AG04450 (cell line): ENCODE measurements around the gene HTRA2. TPM values are rescaled to one million over a fixed set of nuclear protein-coding genes. Genes with fewer than 3 reads are reported as not detected.

Experiments used
- CTCF ChIA-PET: fragments of 300-600, 350-600 bp; formaldehyde crosslinking; extraction: SDS; loops from one replicate; lab custom pipeline; 2022; ENCODE audit warnings: antibody characterized with exemption, inconsistent platforms; lab: Charles Lee
- POLR2A ChIA-PET: fragments of 350-600 bp; formaldehyde crosslinking; extraction: SDS; loops from one replicate; lab custom pipeline; 2021; ENCODE audit warnings: antibody characterized with exemption, inconsistent platforms; lab: Yijun Ruan, JAX
- DNase-seq: peaks from one replicate; pipeline ENCODE4 v3.0.0-alpha.2; 2011; ENCODE audit warnings: low read depth, low spot score
- H3K27ac ChIP-seq: one replicate; pipeline ENCODE4 v1.5.1; 2012; ENCODE audit warnings: low read depth, low read length, control low read depth
- H3K27me3 ChIP-seq: one replicate; pipeline ENCODE4 v1.6.0; 2012; ENCODE audit warnings: low read length; ENCODE audit not compliant: control insufficient read depth, insufficient read depth
- H3K4me3 ChIP-seq: 2 replicates; pipeline ENCODE4 v1.5.1; 2011; ENCODE audit warnings: mild to moderate bottlenecking, low read depth, low read length, control low read depth
- H3K9me3 ChIP-seq: 2 replicates; pipeline ENCODE4 v1.5.1; 2012; ENCODE audit warnings: low read length; ENCODE audit not compliant: control insufficient read depth, insufficient read depth
- CTCF ChIP-seq: IDR thresholded peaks from 2 replicates; pipeline ENCODE4 v1.5.1; 2011; ENCODE audit warnings: low read depth, low read length, control low read depth, inconsistent platforms
- polyA plus RNA-seq: library from polyadenylated mRNA; depleted of rRNA; stranded (reverse); fragments of >200 nt; gene quantifications from 2 replicates; pipeline ENCODE4 v1.2.3, GENCODE V29; 2011

The HTRA2 gene
- polyA plus RNA-seq, 1 experiment = 20.2 TPM

GRCh38 chr2:74510272-74510671 lies 19.5 kb upstream of the HTRA2 start:
- Histone ChIP-seq H3K27ac (no peak overlapping the region), H3K27me3 (peaks cover 46% of the 10 kb centered on the region), H3K4me3 (no peak overlapping the region), H3K9me3 (peaks cover 6% of the 10 kb centered on the region; the same call in 1 of the 2 replicates)
- DNase-seq = no peak
- ChIA-PET POLR2A (interaction anchor here (0.5 to 0.8 kb wide), 2 partner anchors 16 kb away, joined by 6 to 8 read pairs; partner anchors contain the start of gene DQX1), CTCF (no interaction called here)
- no peak for TF ChIP-seq CTCF

DNA sequence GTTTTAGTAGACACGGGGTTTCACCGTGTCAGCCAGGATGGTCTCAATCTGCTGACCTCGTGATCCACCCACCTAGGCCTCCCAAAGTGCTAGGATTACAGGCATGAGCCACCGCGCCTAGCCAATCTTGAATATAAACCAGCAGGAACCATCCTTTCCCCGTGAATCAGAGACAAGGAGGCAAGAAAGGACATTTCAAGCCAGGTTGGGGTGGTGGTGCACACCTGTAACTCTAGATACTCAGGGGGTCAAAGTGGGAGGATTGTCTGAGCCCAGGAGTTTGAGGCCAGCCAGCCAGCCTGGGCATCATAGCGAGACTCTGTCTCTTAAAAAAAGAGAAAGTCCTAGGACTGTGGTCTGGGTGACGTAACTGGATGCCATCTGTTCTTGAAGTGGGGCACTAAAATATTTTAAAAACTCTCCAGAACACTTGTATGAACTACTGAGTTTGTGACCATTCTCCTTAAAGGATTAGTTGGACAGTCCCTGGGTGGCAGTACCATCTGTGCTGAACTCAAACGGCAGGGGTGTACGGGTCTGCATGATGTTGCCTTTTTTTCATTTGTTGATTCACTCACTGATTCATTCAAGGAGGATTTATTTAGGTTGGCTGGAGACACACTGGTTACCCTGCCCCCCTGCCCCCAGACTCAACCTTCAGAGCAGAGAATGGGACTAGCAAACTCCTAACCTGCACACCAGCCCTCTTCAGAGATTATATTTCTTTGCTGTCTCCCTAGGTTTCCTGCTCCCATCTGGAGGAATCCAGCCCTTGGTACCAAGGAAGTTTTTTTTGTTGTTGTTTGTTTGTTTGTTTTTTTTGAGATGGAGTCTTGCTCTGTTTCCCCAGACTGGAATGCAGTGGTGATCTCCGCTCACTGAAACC lies 18.4 kb upstream of the HTRA2 start:
- Histone ChIP-seq H3K27me3 (peaks cover 53% of the 10 kb centered on the region), H3K27ac (no peak overlapping the region), H3K9me3 (peaks cover 15% of the 10 kb centered on the region; the same call in 1 of the 2 replicates), H3K4me3 (no peak overlapping the region)
- no peak for TF ChIP-seq CTCF
- POLR2A ChIA-PET = interaction anchor here (0.8 kb wide), 1 partner anchor 15 kb away, joined by 8 read pairs; the partner anchor contains the start of gene DQX1
- CTCF ChIA-PET = no interaction called here
- DNase-seq = no peak

DNA sequence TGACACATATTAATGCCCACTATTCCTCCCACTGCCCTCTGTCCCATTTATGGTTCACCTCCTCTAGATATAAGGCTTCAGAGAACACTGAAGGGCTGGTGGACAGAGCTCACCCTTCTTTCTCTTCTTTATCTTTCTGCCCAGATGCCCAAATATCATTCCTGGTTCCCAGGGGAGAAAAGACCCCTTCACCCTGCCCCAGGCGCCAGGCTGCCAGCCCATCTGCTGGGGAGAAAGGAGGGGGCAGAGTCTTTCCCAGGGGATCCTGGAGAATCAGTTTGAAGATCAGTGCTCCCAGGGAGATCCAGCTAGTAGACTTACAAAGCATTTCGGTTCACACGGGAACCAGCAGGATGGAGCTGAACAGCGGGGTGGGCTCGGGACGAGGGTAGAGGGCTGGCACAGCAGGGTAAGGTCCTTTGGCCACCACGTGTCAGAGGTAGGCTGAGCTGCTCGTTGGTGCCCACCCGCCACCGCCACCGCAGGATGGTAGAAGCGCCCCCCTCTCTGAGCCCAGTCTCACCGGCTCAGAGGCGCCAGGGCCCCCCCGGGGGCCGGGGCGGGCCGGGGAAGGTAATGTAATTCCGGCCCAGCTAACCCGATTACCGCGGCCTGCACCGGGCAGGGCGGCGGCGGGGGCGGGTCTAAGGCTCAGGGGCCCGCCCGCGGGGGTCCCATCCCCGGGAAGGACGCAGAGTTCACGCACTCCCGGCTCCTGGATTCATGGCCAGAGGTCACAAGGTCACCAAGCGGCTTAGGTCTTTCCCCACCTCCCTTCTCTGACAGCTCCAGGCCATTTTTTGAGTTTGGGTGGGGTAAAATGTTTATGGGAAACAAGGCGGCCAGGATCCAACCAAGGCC lies 16.8 kb upstream of the HTRA2 start:
- Histone ChIP-seq H3K27me3 (peaks cover 66% of the 10 kb centered on the region), H3K4me3 (no peak overlapping the region), H3K9me3 (peaks cover 18% of the 10 kb centered on the region; the same call in 1 of the 2 replicates), H3K27ac (no peak overlapping the region)
- DNase-seq = no peak
- TF ChIP-seq CTCF = no peak
- ChIA-PET CTCF (no interaction called here), POLR2A (no interaction called here)

- TF ChIP-seq CTCF = no peak
- CTCF ChIA-PET = no interaction called here
- POLR2A ChIA-PET = no interaction called here
- H3K9me3 ChIP-seq = peaks cover 18% of the 10 kb centered on the region; the same call in 1 of the 2 replicates
- no peak overlapping the region for H3K27ac ChIP-seq
- H3K4me3 ChIP-seq = no peak overlapping the region
- no peak for DNase-seq
- H3K27me3 ChIP-seq = peaks cover 74% of the 10 kb centered on the region
Measured at GRCh38 chr2:74513605-74514367, 15.9 kb upstream of the HTRA2 start.
